A375 (cell line): ENCODE data around the gene CCDC77. TPM values are rescaled to one million over a fixed set of nuclear protein-coding genes. Genes with fewer than 3 reads are reported as not detected.

Experiments
- total RNA-seq: library from RNA; depleted of rRNA; stranded (reverse); fragments of >200 nt; shearing (Covaris generic); gene quantifications from 2 replicates; pipeline ENCODE4 v1.2.3, GENCODE V29; 2014; rRNA removed

Gene CCDC77
- 30.3 and 35.3 TPM in 2 replicates for total RNA-seq

GRCh38 chr12:401235-402028 lies at the start of gene CCDC77:
Gene CCDC77, plus strand, starts transcription at chr12:401644. Its CDS starts 7,740 bp downstream, at chr12:409384.

GRCh38 chr12:389142-390096 lies 12.0 kb upstream of the CCDC77 start, which contains the start of gene KDM5A:
Gene KDM5A, minus strand, starts transcription at chr12:389320. Its CDS starts 229 bp downstream, at chr12:389091.

GRCh38 chr12:459430-460258 lies 58.2 kb downstream of the CCDC77 start, which contains the start of gene B4GALNT3:
Gene B4GALNT3, plus strand, starts transcription at chr12:459939. Its CDS starts 438 bp downstream, at chr12:460377.

Other genes starting within 250 kb of the CCDC77 start
- gene SLC6A12, start 187.5 kb upstream of the CCDC77 start, total RNA-seq, result 0.04 and 0.85 TPM in 2 replicates
- gene SLC6A13, start 138.8 kb upstream of the CCDC77 start, total RNA-seq, result 0.15 TPM in 1 of 2 replicates, not detected in the other
- 42.7 and 46.9 TPM in 2 replicates for gene KDM5A, start 12.3 kb upstream of the CCDC77 start, total RNA-seq
- 2.2 and 2.3 TPM in 2 replicates for gene B4GALNT3, start 58.3 kb downstream of the CCDC77 start, total RNA-seq